ELR (cell line): ENCODE measurements around the gene CBX2.

ENCODE experiments used
- DNase-seq: peaks from one replicate; pipeline ENCODE4 v3.0.0-alpha.2; 2015; ENCODE audit warnings: low read depth

The CBX2 gene

DNA sequence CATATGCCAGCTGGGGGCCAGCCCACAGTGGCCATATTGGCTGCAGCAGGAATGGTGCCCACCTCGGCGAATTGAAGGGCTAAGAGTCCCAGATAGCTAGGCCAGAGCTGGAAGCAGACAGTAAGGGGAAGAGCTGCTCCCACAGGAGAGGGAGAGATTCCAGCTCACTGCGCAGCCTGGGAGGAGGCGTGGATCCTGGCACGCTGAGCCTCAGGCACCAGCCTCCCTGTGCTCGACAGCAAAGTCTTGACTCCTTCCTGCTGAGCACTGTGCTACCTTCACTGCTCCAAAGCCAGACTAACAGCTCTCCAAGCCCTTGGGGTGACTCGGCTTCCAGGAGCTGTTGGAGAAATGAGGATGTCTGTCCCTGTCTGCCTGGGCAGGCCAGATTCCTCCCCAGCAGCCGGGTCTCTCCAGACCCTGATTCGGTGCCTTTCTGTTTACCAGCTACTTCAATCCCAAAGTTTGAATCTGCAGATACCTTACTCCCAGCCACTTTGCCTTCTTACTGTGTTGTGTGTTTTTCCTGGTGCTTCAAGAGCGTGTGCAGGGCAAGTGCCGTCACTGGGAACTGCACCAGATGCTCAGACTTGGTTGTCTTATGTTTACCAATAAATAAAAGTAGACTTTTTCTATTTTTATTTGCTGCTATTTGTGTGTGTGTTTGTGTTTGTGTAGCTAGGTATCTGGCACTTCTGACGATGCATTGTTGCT, 9.1 kb downstream of the CBX2 start:
- no peak for DNase-seq

GRCh38 chr17:79788455-79788854, 10.5 kb downstream of the CBX2 start:
- DNase-seq, result no peak

DNA sequence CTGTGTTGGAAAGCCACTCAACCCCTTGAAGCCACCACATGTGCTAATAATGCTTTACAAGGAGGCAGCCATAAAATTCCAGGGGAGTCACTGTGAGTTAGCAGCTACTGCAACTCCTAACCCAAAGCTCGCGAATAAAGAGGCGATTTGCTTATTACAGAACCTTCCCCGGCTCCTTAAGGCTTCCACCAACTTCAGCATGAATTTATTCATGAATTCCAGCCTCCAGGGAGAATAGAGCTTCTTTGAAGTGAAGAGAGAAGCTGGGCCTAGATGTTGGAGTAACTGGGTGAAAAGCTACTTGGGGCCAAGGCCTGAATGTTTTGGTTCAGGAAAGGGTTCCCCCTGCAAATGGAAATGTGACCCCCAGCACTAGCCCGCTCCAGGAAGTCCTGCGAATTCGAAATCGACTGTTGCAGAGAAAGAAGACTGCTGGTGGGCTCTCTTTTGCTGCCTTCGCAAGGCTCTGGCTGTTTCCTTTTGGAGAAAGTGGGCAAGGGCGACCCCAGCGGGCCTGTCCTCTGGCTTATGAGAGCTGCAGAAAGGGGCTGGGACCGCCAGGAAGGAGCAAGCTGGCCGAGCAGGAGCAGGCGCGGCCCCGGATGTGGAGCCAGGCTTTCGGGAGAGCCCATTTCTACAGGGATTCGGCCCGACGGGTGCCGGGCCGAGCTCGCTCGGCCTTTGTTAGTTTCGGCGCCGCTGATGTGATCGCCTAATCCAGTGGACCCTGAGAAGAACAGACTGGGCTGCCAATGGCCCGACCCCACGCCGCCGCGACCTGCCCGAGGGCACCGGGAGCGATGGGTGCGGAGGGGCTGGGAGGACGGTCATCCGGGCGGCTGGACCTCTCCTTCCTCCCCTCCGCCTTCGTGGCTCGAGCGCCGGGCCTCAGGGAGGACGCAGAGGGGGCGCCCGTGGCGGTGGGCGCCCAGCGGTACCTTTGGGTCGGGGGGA, 11.3 kb downstream of the CBX2 start:
- DNase-seq, result no peak

- peak; percentile 58 for DNase-seq
These were observed 12.2 kb downstream of the CBX2 start for GRCh38 chr17:79789943-79790804.

GRCh38 chr17:79790805-79791734, 13.1 kb downstream of the CBX2 start:
- no peak for DNase-seq

DNA sequence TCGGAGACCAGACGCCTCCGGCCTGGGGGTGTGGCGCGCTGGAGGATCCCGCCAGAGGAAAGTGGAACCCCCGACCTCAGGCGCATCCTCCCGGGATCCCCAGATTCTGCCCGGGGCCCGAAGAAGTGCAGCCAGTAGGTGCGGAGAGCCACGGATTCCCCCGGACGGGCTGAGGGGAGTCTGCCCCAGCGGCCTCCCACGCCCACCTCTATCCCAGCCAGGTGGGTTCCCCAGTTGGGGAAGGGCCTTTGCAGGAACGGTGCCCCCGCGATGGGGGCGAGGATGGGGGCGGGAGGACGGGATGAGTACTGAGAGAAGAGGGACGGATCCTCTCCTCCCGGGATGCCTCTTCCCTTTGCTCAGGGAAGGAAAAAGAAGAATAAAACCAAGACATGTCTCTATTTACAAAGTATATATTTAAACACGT, 13.8 kb downstream of the CBX2 start:
- DNase-seq, result no peak

DNA sequence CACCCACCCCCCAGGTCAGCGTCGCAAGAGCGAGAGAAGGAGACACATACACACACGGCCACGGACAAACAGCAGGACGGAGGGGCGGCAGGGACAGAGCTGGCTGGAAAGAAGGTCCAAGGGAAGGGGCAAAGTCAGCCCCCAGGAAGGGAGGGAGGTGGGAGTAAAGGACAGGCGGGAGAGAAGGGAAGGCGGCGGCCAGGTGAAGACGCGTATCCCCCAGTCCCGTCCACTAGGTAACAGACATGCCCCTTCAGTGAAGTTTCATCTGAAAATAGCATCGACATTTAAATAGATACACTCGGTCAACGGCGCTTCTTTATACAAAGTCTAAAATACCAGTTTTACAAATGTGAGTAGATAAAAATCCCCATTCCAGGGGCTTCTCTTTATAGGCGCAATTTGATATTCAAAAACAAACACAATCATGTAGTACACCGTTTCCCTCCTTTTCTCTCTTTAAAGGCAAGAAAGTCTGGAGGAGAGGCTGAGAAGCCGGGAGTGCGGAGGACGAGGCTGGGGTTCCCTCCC, 14.5 kb downstream of the CBX2 start:
- no peak for DNase-seq

DNA sequence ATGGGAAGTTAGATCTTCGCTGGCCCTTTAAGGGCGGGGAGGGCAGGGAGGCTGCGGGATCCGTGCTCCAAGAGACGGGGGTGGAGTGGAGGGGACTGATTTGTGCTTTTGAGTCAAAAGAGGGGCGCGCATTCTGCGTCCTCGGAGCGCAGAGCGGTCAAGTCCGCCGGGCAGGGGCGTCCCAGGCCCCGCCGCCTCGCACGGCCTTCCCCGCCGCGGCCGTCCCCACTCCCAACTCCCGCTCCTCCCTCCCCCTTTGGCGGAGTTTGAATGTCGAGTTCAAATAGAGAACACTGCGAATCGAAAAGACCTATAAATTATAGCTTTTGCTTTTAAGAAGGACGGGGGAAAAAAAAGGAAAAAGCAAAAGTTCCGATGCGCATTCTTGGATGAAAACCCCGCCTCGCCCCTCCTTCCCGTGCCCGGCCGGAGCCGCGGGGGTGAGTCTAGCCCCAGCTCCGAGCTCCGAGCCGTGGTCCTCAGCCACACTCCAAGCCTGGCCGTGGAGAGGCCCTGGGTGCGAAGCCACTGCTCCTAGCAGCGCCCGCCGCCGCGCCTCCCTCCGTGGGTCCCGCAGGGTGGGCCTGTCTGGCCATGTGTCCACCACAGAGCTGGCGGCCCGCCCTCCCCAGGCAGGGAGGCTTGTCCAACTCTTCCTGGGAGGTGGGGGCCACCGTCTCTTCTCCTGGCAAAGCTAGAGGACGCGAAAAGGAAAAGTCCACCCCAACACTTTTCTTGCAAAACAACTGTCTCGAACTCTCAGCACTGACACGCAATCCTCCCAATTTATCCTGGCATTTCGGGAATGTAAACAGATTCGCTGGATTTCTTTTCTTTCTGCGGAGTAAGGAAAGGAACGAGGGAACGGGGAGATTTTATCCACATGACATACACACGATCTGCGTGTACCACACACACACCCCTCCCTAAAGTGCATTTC, 15.3 kb downstream of the CBX2 start:
- DNase-seq, result peak; percentile 73

DNA sequence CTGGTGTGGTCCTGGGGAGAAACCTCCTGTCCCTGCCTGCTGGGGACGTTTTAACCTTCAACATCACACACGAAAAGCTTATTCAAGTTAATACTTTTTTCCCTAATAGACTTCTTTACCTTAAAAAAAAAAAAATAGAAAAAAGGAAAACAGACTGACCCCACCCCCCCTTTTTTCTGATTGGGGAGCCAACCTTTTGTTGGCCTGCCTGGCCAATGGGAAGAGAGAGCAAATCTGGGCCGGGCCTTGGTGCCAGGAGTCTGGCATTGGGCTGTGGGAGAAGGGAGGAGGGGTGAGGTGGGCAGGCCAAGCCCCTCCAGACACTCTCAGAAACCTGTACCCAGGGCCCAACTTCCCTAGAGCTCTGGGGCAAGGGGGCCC, 16.0 kb downstream of the CBX2 start:
- DNase-seq, result peak; percentile 75

GRCh38 chr17:79794659-79795511, 16.9 kb downstream of the CBX2 start:
- no peak for DNase-seq

- no peak for DNase-seq
These were observed 18.0 kb downstream of the CBX2 start for GRCh38 chr17:79795795-79796443.

DNA sequence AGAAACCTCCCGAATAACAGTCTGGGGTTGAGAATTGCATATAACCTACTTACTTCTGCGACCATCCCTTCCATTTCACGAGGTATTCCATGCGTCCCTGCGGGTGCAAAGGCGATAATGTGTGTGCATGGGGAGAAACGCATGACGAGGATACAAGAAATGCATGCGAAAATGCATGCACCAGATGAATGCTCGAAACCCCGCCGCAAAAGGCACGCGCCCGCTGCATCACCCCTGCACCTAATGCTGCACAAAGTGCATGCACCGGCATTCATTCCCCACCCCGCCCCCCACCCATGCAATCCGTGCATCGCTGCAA, 18.5 kb downstream of the CBX2 start:
- DNase-seq, result no peak

- peak; percentile 100 for DNase-seq
These were observed 19.0 kb downstream of the CBX2 start, which contains the start of gene CBX8 for GRCh38 chr17:79796763-79797491. Gene CBX8, minus strand, starts transcription at chr17:79797077. Its CDS starts 79 bp downstream, at chr17:79796998.

- DNase-seq, result no peak
These were observed 19.7 kb downstream of the CBX2 start for GRCh38 chr17:79797492-79798298.

GRCh38 chr17:79798299-79799173, 20.6 kb downstream of the CBX2 start:
- DNase-seq, result no peak

- no peak for DNase-seq
These were observed 21.2 kb downstream of the CBX2 start for GRCh38 chr17:79799174-79799537.
